ENCODE results near the gene LYSMD1.

The LYSMD1 gene

DNA sequence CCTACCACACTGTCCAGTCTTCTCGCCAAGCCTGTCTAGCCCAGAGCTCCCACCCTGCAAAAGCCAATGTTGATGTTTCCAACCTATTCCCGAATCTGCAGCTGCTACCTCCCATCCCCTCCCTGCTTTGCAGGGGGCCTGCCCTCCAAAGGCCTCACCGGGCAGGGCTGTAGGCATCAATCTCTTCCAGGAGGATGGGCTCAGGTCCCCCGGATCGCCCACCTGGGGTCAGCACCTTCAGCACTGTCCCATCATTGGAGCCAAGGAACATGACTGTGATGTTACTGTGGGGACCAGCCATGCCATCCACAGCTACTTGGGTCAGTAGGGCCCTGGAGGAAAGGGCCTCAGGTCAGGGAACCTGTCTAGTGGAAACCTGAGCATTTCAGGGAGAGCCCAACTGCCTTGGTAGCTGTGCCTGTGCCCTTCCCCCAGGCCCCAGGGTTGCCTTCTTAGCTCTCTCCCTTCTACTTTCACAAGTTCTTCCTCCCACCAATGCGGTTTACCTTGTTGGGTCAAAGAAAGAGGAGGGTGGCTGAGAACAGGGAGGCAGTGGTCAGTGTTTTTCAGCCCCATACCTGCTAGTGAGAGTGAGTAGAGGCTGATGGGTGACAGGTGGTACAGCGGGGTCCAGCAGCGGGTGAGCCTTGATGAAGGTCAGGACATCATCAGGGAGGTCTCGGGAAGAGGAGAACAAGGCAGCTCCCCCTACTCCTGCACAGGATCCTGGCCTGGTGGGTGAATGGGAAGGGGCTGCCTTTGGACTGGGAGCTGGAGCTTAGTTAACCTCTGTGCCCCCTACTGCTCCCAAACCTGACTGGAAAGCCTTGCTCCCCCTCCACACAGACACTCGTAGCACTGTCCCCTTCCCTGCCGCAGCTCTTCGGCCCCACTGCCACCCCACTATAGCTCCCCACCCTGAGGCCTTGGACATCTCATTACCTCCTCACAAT, 30.0 kb downstream of the LYSMD1 start:
- DNase-seq (ENCODE audit: low read depth): no peak

DNA sequence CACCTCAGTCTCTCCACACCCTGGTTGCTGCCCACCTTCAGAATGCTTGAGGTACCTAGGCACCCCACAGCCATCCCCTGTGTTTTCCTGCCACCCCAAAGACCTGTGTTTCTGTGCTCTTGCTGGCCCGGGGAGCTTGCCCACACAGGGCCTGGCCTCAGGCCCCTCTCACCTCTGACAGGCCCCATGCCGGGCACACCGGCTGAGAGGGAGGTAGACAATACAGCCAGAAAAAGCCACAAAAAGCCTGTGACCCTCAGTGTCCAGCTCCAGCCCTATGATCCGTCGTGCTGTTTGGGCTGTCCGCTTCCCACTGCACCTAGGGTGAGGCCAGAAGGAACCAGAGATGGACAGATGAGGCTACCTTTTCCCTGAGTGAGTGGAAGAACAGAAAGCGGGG, 30.7 kb downstream of the LYSMD1 start:
- no peak for DNase-seq (ENCODE audit: low read depth)

DNA sequence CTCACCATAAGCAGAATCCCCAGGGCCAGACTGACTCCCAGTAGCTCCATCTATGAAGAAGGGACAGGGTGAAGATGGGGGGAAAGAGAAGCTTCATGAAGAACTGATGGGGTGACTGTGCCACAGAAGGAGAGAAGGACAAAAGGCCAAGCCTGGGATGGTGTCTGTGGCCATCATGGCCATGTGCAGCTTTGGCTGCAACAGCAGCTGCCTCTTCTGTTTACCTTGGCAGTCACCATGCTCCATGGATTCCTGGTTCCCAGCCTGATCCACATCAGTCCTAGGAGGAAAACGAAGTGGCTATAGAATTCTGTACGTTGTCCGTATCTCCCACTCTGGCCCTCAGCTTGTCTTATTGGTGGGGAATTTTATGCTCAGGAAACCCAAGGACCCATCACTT, 31.3 kb downstream of the LYSMD1 start:
- no peak for DNase-seq (ENCODE audit: low read depth)

DNA sequence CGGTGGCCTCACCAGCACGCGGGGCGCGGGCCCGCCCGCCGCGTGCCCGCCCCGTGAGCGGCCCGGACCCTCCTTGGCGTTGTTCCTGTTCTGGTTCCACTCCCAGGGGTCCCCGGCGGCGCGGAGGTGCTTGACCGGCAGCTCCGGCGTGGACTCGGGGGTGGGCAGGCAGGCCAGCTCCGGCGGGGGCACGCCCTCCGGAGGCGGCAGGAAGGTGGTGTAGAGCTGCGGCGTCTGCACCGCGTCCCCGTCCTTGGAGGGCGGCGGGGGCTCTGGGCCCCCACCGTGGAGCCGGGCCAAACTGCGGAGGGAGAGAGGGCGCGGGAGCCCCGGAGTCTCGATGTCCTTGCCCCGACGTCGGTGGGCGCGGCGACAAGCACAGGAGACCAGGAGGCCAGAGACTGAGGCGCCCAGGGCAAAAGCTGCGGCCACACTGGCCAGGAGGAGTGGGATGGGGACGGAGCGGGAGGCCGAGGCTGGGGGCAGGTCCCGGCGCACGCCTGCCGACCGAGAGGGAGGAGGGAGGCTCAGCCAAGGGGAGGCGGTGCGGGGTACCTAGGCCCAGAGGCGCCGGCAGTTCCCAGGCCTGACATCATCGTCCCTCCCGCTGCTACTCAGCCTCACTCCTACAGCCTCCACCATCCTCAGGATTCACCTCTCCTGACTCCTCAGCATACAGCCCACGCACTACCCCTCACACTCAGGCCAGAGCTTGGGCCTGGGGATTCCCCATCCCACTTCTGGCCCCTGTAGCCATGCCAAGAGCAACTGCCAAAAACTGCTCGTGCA, 32.5 kb downstream of the LYSMD1 start:
- no peak for DNase-seq (ENCODE audit: low read depth)

DNA sequence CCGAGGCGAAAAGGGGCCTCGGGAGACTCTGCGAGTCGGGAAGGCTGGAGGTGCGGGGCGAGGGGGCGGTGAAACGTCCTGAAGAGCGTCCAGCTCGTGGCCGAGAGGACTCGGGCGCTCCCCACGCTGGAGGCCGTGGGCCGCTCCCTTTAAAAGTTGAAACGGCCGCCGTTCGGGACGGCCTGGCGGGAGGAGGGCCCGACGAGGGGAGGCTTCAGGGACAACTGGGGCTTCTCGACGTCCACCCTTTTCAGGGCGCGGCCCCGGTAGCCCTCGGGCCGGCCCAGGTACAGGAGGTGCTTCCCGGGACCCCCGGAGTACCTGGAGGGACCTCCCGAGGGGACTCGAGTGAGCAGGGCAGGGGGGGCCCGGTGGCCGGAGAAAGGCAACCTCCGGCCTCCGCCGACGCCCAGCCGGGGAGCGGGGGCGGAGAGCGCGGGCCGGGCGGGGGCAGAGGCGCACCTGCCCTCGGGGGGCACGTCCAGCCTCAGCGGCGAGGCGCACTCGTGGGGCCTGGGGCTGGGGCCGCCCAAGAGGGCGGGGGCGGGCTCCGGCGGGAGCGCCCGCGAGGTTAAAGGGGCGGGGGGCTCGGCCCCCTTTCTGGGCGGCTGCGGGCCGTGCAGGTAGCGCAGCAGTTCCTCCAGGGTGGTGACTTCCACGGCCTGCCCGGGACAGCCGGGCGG, 33.2 kb downstream of the LYSMD1 start:
- no peak for DNase-seq (ENCODE audit: low read depth)

DNA sequence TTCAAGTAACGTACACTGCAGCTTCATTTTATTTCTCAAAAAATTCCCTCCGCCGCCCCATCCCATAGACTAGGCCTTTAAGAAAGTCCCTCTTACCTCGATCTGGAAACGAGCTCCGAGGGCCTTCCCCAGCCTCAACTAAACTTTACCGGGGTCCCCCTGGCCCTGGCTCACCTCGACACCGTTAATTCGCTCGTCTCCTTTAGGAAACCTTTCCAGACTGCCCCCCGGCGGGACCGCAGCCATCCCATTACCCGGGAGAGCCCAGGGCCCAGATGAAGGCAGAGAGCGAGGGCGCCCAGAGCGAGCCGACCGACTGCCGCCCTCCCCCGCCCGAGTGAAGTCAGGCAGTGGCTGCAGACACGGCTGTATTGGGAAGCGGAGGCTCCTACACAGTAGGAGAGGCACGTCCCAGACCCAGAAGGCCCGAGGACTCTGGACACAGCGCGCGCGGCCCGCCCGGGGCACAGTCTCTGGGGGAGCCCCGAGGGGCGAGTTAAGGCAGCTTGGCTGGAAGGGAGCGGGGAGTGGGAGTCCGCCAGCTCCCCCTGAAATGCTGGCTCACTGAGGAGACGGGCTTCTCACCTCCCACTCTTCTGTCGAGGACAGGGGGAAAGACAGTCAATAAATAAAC, 33.9 kb downstream of the LYSMD1 start:
- no peak for DNase-seq (ENCODE audit: low read depth)

DNA sequence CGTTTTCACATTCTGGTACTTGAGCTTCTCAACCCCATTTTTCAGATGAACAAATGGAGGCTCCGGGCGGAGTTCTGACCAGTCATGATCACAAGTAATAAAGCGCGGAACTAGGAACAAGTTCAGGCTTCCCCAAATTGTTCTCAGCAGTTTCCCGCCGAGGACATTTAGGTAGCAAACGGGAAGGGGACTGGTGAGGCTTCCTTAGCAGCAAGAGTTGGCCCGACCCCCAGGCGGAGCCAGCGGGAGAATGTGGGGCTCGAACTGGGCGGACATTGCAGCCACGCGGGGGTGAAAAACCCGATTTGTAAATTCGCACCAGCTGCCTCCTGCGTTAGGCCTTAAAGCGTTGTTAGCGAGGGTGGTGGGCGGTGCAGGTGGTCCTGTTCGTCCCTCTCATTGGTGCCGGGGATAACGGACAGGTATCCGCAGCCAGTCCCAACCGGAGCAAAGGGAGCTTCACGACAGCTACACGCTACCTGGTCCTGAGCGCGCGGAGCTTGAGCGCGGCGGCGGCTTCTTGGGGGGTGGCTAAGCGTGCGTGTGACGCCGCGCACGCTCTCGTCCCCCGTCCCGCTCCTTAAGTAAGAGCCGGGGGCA, 34.6 kb downstream of the LYSMD1 start:
- DNase-seq (ENCODE audit: low read depth): peak; percentile 75

DNA sequence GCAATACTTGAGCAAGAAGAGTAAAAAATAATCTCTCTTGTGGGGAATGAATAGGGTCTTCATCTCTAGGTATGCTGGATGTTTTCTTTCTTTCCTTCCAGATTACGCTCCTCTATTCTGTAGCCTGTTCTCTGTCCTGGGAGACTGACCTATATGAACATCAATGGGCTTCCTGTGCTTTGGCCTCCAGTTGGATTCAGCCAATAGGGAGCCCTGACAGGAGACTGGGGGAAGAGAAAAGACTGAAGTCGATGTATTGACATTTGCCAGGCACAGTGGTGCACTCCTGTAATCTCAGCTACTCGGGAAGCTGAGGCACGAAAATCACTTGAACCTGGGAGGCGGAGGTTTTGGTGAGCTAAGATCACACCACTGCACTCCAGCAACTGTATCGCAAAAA, 36.9 kb downstream of the LYSMD1 start:
- no peak for DNase-seq (ENCODE audit: low read depth)

DNA sequence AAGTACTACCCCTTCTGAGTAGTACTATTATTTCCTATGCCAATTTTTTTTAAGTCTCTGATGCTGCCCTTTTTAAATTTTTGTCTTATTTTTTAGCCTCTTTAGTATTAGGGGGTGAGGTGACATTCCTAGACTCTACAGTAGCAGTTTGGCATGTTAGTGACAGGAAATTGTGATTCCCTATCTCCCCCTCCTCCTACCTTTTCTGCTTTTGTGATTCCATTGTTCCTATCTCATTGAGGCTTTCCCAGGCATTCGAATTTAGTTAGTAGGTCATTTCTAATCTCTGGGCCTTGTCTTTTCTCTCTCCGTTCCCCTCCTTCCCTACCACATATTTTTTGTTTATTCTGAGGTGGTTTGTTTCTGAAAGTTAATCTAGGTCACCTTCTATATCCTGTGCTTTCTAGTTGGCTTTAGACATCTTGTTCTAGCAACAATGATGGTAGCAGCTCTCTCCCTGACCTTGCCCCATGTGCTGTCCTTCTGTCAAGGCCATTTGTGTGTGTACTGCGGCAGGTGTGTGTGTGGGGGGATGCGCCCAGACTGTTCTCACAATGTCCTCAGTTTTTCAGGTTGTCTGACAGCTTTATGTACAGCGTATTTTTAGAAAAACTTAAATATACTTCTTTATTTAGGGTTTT, 40.8 kb downstream of the LYSMD1 start:
- DNase-seq (ENCODE audit: low read depth): no peak

DNA sequence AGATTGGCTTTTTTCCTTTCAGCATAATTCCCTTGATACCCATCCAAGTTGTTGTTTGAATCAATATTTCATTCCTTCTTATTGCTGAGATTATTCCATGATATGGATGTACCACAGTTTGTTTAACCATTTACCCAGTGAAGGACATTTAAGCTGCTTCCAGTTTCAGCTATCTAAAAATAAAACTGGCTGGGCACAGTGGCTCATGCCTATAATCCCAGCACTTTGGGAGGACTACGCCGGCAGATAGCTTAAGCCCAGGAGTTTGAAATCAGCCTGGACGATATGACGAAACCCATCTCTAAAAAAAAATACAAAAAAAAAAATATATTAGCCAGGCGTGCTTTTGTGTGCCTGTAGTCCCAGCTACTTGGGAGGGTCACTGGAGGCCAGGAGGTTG, 51.8 kb downstream of the LYSMD1 start:
- no peak for DNase-seq (ENCODE audit: low read depth)
